ENCODE results near the gene RPS6KA6.

DNA sequence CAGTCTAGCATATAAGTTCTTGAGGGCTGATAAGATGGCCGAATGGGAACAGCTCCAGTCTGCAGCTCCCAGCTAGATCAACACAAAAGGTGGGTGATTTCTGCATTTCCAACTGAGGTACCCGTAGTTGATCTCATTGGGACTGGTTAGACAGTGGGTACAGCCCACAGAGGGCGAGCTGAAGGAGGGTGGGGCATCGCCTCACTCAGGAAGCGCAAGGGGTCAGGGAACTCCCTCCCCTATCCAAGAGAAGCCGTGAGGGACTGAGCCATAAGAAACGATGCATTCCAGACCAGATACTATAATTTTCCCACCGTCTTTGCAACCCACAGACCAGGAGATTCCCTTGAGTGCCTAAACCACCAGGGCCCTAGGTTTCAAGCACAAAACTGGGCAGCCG, 109.0 kb downstream of the RPS6KA6 start:
- no peak for TF ChIP-seq CTCF (IDR thresholded peaks at IDR 0.05)
- TF ChIP-seq POLR2A (IDR thresholded peaks at IDR 0.05) = no peak
